SK-N-SH (cell line): ENCODE results near the gene ZNF665.

ENCODE experiments used
- CHD2 ChIP-seq: fragments of 150-350 bp; IDR thresholded peaks from 2 replicates; pipeline ENCODE4 v1.6.1; 2018; ENCODE audit warnings: low read length; ENCODE audit not compliant: partially characterized antibody
- CTCF ChIP-seq: fragments of 200-600 bp; sonication (generic); IDR thresholded peaks from 2 replicates; pipeline ENCODE4 v1.6.1; 2017; ENCODE audit warnings: antibody characterized with exemption, mild to moderate bottlenecking, moderate library complexity
- FOSL2 ChIP-seq: IDR thresholded peaks from 2 replicates; pipeline ENCODE4 v1.4.0; 2012; ENCODE audit warnings: low read depth, mild to moderate bottlenecking, moderate library complexity, borderline replicate concordance
- FOXM1 ChIP-seq: IDR thresholded peaks from 2 replicates; pipeline ENCODE4 v1.4.0; 2012; ENCODE audit warnings: low read depth, mild to moderate bottlenecking
- JUND ChIP-seq: IDR thresholded peaks from 2 replicates; pipeline ENCODE4 v1.4.0; 2012
- MXI1 ChIP-seq: IDR thresholded peaks from 2 replicates; pipeline ENCODE4 v1.6.1; 2012; ENCODE audit warnings: mild to moderate bottlenecking, low read depth, low read length, improper control_type of control experiment
- PBX3 ChIP-seq: IDR thresholded peaks from 2 replicates; pipeline ENCODE4; 2012
- POLR2AphosphoS5 ChIP-seq: IDR thresholded peaks from 2 replicates; pipeline ENCODE4 v1.6.1; 2012; ENCODE audit warnings: low read depth, low read length
- REST ChIP-seq: IDR thresholded peaks from 2 replicates; pipeline ENCODE4 v1.6.1; 2012; ENCODE audit warnings: mild to moderate bottlenecking, low read depth, low read length, moderate library complexity
- RFX5 ChIP-seq: IDR thresholded peaks from 2 replicates; pipeline ENCODE4 v1.6.1; 2012; ENCODE audit warnings: mild to moderate bottlenecking, improper control_type of control experiment, low read length
- TAF1 ChIP-seq: IDR thresholded peaks from 2 replicates; pipeline ENCODE4 v1.6.1; 2012; ENCODE audit warnings: low read depth, mild to moderate bottlenecking, low read length, moderate library complexity, borderline replicate concordance
- TF ChIP-seq, protein P1 (sequence below): fragments of 150-350 bp; IDR thresholded peaks from 2 replicates; pipeline ENCODE4 v1.6.1; 2016; ENCODE audit warnings: mild to moderate bottlenecking, low read depth, low read length

GRCh38 chr19:53192771-53193534, at the start of gene ZNF665:
- TF ChIP-seq CTCF (no peak), MXI1 (peak; percentile 71), POLR2AphosphoS5 (peak; percentile 93), FOSL2 (no peak), TAF1 (no peak; the same call in 1 of the 2 replicates), RFX5 (no peak), JUND (no peak), CHD2 (no peak), REST (no peak), FOXM1 (no peak), PBX3 (no peak)
- TF ChIP-seq, protein P1, sequence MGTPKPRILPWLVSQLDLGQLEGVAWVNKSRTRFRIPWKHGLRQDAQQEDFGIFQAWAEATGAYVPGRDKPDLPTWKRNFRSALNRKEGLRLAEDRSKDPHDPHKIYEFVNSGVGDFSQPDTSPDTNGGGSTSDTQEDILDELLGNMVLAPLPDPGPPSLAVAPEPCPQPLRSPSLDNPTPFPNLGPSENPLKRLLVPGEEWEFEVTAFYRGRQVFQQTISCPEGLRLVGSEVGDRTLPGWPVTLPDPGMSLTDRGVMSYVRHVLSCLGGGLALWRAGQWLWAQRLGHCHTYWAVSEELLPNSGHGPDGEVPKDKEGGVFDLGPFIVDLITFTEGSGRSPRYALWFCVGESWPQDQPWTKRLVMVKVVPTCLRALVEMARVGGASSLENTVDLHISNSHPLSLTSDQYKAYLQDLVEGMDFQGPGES: no peak
